ENCODE results near the gene KIF20A.
"Not testable (repeated sequence)": the region's sequence is repeated elsewhere in the genome, so short reads cannot be mapped to it uniquely, and the experiment has no call there.

KIF20A gene

DNA sequence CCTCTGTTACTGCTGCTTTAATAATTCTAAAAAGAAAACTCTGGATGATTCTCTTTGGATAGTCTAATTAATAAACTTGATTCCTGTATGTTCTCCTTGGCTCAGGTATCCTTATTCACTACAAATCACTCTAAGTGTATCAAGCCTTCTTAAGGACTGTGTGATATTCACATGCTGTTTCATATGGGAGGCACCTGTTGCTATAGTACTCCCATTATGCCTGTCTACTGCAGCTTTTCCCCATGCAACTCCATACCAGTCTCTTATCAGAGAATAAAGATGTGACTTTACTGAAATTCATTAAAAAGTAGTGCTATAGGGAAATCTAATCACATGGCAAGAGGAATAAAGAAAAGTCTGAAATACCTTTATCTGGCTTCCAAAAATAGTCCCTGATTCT lies 15.2 kb upstream of the KIF20A start:
- peaks cover 100% of the 10 kb centered on the region for H3K36me3 Mint-ChIP-seq (ENCODE audit: low read depth)
- no peak overlapping the region for H3K27ac Mint-ChIP-seq
- H3K4me1 Mint-ChIP-seq (ENCODE audit: low read depth) = no peaks in the 10 kb centered on the region
- no peaks in the 10 kb centered on the region for H3K27me3 Mint-ChIP-seq
- H3K9me3 Mint-ChIP-seq = no peaks in the 10 kb centered on the region
- intact Hi-C loops (cut with micrococcal nuclease) = no loop called here
- no peak overlapping the region for H3K4me3 Mint-ChIP-seq

DNA sequence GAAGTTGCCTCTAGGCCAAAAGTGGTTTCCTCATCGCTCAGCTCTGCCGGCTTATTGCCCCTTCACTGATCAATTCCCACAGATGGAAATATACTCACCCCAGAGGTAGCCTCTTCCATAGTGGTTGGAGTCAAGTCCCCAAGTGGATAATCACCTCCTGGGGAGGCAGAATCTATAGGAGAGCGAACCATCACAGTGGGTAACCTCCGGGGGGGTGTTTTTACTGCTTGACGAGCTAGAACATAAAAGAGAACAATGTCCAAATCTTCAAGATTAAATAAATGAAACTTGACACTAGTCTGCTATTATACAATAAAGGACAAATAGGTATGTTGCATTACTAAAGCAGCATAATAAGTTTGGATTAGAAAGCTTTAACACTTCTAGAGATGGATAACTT lies 9.8 kb upstream of the KIF20A start:
- Mint-ChIP-seq H3K4me1 (ENCODE audit: low read depth) (peaks cover 15% of the 10 kb centered on the region), H3K9me3 (no peaks in the 10 kb centered on the region), H3K27ac (no peak overlapping the region), H3K27me3 (no peaks in the 10 kb centered on the region), H3K36me3 (ENCODE audit: low read depth) (peaks cover 100% of the 10 kb centered on the region), H3K4me3 (no peak overlapping the region)
- intact Hi-C loops (cut with micrococcal nuclease) = no loop called here

DNA sequence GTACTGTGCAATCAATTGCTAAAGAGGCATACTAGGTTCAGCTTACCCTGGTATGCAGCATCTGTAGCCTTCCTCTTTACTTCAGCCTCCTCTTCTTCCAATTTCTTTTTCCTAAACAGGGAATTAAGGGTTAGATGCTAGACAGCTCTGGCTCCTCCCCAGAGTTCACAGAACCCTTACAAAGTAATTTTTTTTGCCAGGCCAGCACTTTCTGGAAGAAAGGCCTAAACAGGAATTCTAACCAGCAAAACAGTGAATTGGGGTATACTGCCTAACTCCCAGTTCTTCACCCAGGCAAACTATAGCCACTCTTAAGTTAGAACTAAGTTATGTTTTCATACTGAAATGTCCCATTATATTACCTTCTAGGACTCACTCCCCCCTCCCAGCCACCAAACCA lies 8.6 kb upstream of the KIF20A start:
- intact Hi-C loops (cut with micrococcal nuclease) = no loop called here
- H3K27ac Mint-ChIP-seq = peak overlapping the region; percentile 55
- H3K36me3 Mint-ChIP-seq (ENCODE audit: low read depth) = peaks cover 100% of the 10 kb centered on the region

DNA sequence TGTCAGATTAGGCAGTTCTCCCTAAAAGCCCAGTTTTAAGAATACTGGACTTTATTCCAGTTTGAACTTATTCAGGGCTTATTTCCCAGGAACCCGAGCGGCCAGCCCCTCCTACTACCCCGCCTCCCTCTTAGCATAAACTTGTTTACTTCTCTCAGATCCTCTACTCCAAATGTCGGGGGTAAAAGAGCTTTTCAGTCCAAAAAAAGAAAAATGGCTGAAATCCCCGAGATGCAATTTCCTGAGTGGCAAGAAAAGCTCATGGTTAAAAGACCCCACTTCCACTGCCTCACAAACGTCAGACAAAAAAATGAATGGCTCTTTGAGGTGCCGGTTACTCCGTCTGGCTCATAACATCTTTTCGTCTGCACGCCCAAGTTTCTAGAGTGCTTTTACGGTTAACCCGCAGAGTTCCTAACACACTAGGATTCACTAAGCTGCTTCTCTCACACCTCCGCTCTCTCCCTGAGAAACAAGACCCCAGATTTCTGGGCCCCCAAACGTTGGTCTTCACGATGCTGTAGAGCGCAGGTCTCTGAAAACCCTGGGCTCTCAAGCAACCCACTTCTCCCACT lies 884 bp upstream of the KIF20A start:
- Mint-ChIP-seq H3K4me1 (ENCODE audit: low read depth) (peaks cover 14% of the 10 kb centered on the region), H3K27ac (no peak overlapping the region), H3K27me3 (no peaks in the 10 kb centered on the region), H3K36me3 (ENCODE audit: low read depth) (peaks cover 41% of the 10 kb centered on the region), H3K9me3 (no peaks in the 10 kb centered on the region), H3K4me3 (no peak overlapping the region)
- intact Hi-C loops (cut with micrococcal nuclease) = loop anchor here (1.0 kb wide), 1 partner anchor 35 kb away; the partner anchor contains the start of gene CDC23

More for the DNA sequence above, 8.6 kb upstream of the KIF20A start:
- H3K4me3 Mint-ChIP-seq = no peak overlapping the region
- peaks cover 15% of the 10 kb centered on the region for H3K4me1 Mint-ChIP-seq (ENCODE audit: low read depth)
- no peaks in the 10 kb centered on the region for H3K9me3 Mint-ChIP-seq
- no peaks in the 10 kb centered on the region for H3K27me3 Mint-ChIP-seq

DNA sequence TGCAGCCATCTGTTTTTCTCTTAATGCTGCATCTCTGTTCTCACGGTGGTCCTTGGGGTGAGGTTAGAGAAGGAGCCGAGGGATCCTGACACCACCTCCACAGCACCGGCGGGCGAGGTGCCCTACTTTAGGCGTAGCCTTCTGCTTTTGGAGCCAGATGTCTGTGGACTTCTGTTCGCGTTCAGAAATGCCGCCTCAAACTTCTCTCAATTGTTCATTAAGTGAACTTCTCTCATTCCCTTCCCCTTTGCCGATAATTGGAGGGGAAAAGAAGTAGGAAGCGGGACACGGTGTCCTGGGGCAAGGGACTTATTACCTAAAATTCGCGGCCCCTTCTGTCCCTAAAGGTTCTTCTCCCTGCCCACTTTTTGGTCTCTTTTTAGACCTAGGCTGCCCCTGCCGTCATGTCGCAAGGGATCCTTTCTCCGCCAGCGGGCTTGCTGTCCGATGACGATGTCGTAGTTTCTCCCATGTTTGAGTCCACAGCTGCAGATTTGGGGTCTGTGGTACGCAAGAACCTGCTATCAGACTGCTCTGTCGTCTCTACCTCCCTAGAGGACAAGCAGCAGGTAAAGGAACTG lies 455 bp downstream of the KIF20A start:
- intact Hi-C loops (cut with micrococcal nuclease) = no loop called here
- Mint-ChIP-seq H3K36me3 (ENCODE audit: low read depth) (peaks cover 34% of the 10 kb centered on the region), H3K9me3 (no peaks in the 10 kb centered on the region), H3K4me3 (no peak overlapping the region), H3K27ac (no peak overlapping the region), H3K4me1 (ENCODE audit: low read depth) (peaks cover 8% of the 10 kb centered on the region), H3K27me3 (no peaks in the 10 kb centered on the region)

DNA sequence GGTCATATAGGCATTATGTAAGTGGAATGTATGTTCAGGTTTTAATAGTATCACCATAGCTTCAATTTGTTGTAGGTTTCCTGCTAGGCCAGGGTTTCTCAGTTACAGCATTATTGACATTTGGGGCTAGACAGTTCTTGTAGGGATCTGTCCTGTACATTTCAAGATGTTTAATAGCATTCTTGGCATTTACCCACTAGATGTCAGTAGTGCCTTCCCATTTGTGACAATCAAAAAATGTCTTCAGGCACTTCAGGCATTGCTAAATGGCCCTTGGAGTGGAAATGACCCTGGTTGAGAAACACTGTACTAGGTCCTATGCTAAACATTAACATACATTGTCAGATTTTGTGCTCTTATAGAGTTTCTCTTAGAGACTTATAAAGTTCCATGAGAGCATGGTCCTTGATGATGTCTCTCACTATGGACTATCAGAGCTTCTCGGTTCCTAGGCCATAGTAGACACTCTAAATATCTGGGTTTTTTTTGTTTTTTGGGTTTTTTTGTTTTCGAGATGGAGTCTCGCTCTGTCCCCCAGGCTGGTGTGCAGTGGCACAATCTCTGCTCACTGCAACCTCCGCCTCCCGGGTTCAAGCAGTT lies 1.4 kb downstream of the KIF20A start:
- H3K27ac Mint-ChIP-seq = no peak overlapping the region
- no peak overlapping the region for H3K4me3 Mint-ChIP-seq
- H3K9me3 Mint-ChIP-seq = no peaks in the 10 kb centered on the region
- H3K4me1 Mint-ChIP-seq (ENCODE audit: low read depth) = peaks cover 8% of the 10 kb centered on the region
- no peaks in the 10 kb centered on the region for H3K27me3 Mint-ChIP-seq
- intact Hi-C loops (cut with micrococcal nuclease) = no loop called here
- H3K36me3 Mint-ChIP-seq (ENCODE audit: low read depth) = peaks cover 34% of the 10 kb centered on the region

DNA sequence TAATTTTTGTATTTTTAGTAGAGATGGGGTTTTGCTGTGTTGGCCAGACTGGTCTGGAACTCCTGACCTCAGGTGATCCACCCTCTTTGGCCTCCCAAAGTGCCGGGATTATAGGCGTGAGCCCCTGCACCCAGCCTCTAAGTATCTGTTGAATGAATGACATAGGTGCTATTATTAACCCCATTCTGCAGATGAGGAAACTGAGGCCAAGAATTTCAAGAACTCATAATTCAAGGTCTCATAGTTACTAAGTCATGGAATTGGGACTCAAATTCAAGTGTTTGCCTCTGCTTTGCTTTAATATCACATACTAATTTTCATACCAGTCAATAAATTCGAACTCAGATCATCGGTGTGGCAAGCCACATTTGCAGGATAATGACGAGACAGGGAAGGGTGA lies 1.9 kb downstream of the KIF20A start:
- H3K27me3 Mint-ChIP-seq = no peaks in the 10 kb centered on the region
- H3K9me3 Mint-ChIP-seq = no peaks in the 10 kb centered on the region
- H3K27ac Mint-ChIP-seq = no peak overlapping the region
- peaks cover 10% of the 10 kb centered on the region for H3K4me1 Mint-ChIP-seq (ENCODE audit: low read depth)
- intact Hi-C loops (cut with micrococcal nuclease) = no loop called here
- peaks cover 30% of the 10 kb centered on the region for H3K36me3 Mint-ChIP-seq (ENCODE audit: low read depth)
- H3K4me3 Mint-ChIP-seq = no peak overlapping the region

DNA sequence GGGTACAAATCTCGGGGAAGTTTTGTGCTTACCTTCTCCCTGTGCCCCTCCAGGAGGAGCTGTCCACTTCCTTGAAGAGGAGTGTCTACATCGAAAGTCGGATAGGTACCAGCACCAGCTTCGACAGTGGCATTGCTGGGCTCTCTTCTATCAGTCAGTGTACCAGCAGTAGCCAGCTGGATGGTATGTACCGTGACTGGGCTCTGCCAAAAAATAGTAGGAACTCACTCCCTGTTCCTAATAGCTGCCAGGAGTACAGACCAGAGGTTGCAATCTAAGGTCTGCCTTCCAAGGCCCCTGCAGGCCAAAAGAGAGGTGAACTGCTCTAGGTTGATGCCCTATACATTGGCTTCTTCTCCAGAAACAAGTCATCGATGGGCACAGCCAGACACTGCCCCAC lies 3.9 kb downstream of the KIF20A start:
- H3K4me1 Mint-ChIP-seq (ENCODE audit: low read depth) = peaks cover 7% of the 10 kb centered on the region
- H3K4me3 Mint-ChIP-seq = no peak overlapping the region
- intact Hi-C loops (cut with micrococcal nuclease) = no loop called here
- H3K9me3 Mint-ChIP-seq = no peaks in the 10 kb centered on the region
- no peaks in the 10 kb centered on the region for H3K27me3 Mint-ChIP-seq
- H3K36me3 Mint-ChIP-seq (ENCODE audit: low read depth) = peaks cover 27% of the 10 kb centered on the region
- no peak overlapping the region for H3K27ac Mint-ChIP-seq

DNA sequence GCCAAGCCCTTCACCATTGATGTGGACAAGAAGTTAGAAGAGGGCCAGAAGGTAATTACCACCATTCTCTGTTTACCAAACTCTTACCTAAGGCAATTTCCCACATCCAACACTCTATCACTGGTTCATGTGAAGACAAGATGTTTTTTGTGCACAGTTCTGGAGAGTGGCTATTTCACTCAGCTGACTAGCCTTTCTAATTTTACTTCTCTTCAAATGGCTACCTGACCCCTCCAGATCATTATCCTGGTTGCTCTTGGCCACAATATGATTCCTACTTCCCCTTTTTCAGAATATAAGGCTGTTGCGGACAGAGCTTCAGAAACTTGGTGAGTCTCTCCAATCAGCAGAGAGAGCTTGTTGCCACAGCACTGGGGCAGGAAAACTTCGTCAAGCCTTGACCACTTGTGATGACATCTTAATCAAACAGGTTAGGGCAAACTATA lies 7.1 kb downstream of the KIF20A start:
- H3K9me3 Mint-ChIP-seq = no peaks in the 10 kb centered on the region
- H3K27ac Mint-ChIP-seq = no peak overlapping the region
- no peak overlapping the region for H3K4me3 Mint-ChIP-seq
- peaks cover 59% of the 10 kb centered on the region for H3K36me3 Mint-ChIP-seq (ENCODE audit: low read depth)
- no peaks in the 10 kb centered on the region for H3K27me3 Mint-ChIP-seq
- peaks cover 7% of the 10 kb centered on the region for H3K4me1 Mint-ChIP-seq (ENCODE audit: low read depth)
- intact Hi-C loops (cut with micrococcal nuclease) = no loop called here

DNA sequence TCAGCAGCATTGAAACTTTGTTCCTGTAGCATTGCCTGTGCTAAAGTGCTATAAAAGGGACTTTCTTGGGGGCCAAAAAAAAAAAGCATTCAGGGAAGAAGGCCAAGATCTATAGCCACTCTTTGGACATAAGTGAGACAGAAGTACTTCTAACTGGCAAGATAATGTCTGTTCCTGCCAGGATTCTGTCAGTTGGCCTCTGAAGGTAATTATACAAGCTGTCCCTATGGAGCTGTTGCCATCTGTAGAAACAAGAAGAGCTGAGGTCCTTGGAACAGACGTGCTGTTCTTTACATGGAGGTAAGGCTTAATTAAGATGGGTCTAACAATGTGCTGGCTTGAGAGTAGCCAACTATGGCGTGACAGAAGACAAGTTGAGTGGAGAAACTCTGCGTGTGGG lies 9.7 kb downstream of the KIF20A start:
- intact Hi-C loops (cut with micrococcal nuclease) = no loop called here
- Mint-ChIP-seq H3K4me3 (no peak overlapping the region), H3K27me3 (no peaks in the 10 kb centered on the region), H3K36me3 (ENCODE audit: low read depth) (peaks cover 85% of the 10 kb centered on the region), H3K4me1 (ENCODE audit: low read depth) (peaks cover 7% of the 10 kb centered on the region), H3K9me3 (peaks cover under 1% of the 10 kb centered on the region), H3K27ac (no peak overlapping the region)

DNA sequence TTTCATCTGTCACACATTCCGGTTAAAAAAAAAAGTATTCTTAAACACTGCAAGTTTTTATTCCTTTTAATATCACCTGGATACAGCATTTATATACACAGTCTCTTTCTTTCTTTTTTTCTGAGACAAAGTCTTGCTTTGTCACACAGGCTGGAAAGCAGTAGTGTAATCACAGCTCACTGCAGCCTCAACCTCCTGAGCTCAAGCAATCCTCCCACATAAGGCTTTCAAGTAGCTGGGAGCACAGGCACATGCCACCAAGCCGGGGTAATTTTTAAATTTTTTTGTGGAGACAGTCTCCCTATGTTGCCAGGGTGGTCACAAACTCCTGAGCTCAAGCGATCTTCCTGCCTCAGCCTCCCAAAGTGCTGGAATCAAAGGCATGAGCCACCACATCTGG lies 13.9 kb downstream of the KIF20A start:
- H3K27ac Mint-ChIP-seq = no peak overlapping the region
- peaks cover 6% of the 10 kb centered on the region for H3K9me3 Mint-ChIP-seq
- no peak overlapping the region for H3K4me3 Mint-ChIP-seq
- H3K4me1 Mint-ChIP-seq (ENCODE audit: low read depth) = peaks cover 5% of the 10 kb centered on the region
- peaks cover 84% of the 10 kb centered on the region for H3K36me3 Mint-ChIP-seq (ENCODE audit: low read depth)
- H3K27me3 Mint-ChIP-seq = no peaks in the 10 kb centered on the region
- intact Hi-C loops (cut with micrococcal nuclease) = no loop called here

DNA sequence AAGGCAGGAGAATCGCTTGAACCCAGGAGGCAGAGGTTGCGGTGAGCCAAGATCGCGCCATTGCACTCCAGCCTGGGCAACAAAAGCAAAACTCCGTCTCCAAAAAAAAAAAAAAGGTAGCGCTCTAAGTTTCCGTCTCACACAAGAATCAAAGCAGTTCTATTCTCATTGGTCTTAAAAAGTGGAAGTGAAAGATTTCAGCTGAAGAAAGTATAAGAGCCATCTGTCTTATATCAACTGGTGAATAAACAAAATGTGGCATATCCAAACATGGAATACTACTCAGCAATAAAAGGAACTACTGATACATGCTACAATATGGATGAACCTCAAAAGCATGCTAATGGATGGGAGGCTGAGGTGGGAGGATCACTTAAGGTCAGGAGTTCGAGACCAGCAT lies 14.9 kb downstream of the KIF20A start:
- peaks cover 84% of the 10 kb centered on the region for H3K36me3 Mint-ChIP-seq (ENCODE audit: low read depth)
- H3K27ac Mint-ChIP-seq; H3K4me1 Mint-ChIP-seq (ENCODE audit: low read depth); H3K9me3 Mint-ChIP-seq; H3K27me3 Mint-ChIP-seq; intact Hi-C loops (cut with micrococcal nuclease); H3K4me3 Mint-ChIP-seq: not testable (repeated sequence)

DNA sequence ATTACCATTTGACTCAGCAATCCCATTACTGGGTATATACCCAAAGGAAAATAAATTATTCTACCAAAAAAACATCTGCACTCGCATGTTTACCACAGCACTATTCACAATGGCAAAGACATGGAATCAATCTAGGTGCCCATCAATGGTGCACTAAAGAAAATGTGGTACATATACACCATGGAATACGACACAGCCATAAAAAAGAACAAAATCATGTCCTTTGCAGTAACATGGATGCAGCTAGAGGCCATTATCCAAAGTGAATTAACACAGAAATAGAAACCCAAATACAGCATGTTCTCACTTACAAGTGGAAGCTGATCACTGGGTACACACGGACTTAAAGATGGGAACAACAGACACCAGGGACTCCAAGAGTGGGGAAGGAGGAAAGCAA lies 32.1 kb downstream of the KIF20A start:
- Mint-ChIP-seq H3K4me3 (no peak overlapping the region), H3K36me3 (ENCODE audit: low read depth) (peaks cover 38% of the 10 kb centered on the region), H3K4me1 (ENCODE audit: low read depth) (peaks cover 17% of the 10 kb centered on the region), H3K9me3 (no peaks in the 10 kb centered on the region), H3K27me3 (no peaks in the 10 kb centered on the region), H3K27ac (no peak overlapping the region)
- intact Hi-C loops (cut with micrococcal nuclease) = no loop called here

DNA sequence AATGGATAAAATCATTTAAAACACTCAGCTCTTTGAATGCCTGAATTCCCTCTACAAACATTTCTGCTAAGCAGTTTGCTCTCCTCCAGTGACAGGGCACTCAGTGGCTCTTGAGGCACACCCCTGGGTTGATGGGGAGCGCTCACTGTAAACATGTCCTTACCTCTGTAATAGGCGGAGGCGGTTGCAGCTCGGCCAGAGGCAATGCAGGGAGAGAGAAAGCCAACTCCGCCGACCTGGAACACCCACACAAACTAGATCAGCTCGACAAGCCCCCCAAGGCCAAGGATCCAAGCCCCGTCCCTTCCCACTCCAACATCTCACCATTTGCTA lies 33.9 kb downstream of the KIF20A start:
- Mint-ChIP-seq H3K27ac (peak overlapping the region; percentile 92), H3K9me3 (no peaks in the 10 kb centered on the region), H3K27me3 (no peaks in the 10 kb centered on the region), H3K36me3 (ENCODE audit: low read depth) (peaks cover 31% of the 10 kb centered on the region), H3K4me3 (peak overlapping the region; percentile 99), H3K4me1 (ENCODE audit: low read depth) (peaks cover 17% of the 10 kb centered on the region)
- intact Hi-C loops (cut with micrococcal nuclease) = loop anchor here (1.0 kb wide), 1 partner anchor 34 kb away; the partner anchor contains the start of gene BRD8
